Activated T-cell treated with anti-CD3 and anti-CD28 coated beads for 48 hours (primary cell): ENCODE data around the gene PPFIA4.
"Not testable (repeated sequence)": the region's sequence is repeated elsewhere in the genome, so short reads cannot be mapped to it uniquely, and the experiment has no call there.

Experiments
- DNase-seq: peaks from one replicate; pipeline ENCODE4 v3.0.0-alpha.2; 2020; ENCODE audit warnings: low read depth

PPFIA4 gene

GRCh38 chr1:203026031-203026665 is at the start of gene PPFIA4:
TSS of gene PPFIA4 (plus strand) at chr1:203026491. CDS start at chr1:203039009, 12,518 bp downstream.
- DNase-seq, result peak; percentile 95

DNA sequence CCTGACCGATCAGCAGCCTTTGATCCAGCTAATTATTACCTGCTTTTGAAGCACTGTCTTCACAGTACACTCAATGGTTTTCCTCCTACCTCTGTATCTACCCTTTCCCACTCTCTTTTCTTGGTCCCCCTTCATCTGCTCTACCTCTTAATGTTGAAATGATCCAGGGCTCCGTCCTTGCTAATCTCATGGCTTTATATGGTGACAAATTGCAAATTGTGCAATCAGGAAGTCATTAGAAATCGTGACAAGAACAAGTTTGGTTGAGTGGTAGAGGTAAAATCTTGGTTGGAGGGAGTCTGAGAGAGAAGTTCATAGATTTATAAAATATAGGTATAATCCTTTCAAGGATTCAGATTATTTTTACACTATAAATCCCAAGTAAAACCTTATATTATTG is 49.7 kb upstream of the PPFIA4 start:
- no peak for DNase-seq

- DNase-seq, result no peak
These were observed 46.8 kb upstream of the PPFIA4 start for GRCh38 chr1:202979459-202979858.

DNA sequence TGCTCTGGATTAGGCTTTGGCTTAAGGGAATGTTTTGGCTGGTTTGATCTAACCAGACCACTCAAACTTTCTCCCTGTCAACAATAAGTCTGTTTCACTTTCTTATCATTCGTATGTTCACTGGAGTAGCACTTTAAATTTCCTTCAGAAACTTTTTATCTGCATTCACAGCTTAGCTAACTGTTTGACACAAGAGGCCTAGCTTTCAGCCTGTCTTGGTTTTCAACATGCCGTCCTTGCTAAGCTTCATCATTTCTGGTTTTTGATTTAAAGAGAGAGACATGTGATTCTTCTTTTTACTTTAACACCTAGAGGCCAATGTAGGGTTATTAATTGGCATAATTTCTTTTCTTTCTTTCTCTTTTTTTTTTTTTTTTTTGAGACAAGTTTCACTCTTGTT is 44.4 kb upstream of the PPFIA4 start:
- no peak for DNase-seq

- no peak for DNase-seq
These were observed 43.4 kb upstream of the PPFIA4 start for GRCh38 chr1:202982715-202983430.

DNA sequence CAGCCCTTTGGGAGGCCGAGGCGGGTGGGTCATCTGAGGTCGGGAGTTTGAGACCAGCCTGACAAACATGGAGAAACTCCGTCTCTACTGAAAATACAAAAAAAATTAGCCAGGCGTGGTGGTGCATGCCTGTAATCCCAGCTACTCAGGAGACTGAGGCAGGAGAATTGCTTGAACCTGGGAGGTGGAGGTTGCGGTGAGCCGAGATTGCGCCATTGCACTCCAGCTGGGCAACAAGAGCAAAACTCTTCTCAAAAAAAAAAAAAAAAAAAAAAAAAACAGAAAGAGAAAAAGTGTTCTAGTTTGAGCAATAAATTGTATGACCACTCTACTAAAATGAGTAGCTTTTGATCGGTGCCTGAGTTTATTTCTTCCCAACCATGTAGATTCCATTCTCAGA is 40.2 kb upstream of the PPFIA4 start:
- DNase-seq, result not testable (repeated sequence)

- DNase-seq, result no peak
These were observed 39.0 kb upstream of the PPFIA4 start for GRCh38 chr1:202987255-202987654.

DNA sequence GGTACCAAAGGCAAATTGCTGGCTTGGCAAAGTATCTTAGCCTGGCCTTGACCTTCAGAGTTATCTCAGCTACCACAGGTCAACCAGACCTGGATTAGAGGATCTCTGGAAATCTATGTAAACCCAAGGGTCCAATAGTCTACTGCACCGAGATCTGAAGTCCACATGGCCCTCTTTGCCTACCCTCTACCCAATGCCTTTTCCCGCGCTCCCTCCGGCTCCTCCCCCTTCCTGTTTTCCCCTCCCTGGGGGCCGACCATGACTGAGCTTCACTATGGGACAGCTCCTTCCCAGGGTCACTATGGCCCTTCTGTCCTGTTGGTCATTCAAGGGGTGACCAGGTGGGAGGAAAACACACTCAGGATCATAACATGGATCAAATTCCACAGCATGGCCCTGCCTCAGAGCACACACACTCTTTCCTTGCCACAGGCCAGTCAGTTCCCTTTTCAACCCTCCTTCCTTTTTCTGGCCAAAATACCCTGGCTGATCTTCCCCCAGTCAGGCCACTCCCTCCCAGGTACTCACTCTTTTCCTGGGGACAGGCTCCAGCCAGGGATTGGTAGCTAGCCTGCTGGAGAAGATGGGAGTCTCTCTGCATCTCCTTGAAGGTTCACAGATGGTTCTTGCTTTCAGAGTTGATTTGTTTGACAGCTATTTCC is 38.2 kb upstream of the PPFIA4 start:
- DNase-seq, result no peak

DNA sequence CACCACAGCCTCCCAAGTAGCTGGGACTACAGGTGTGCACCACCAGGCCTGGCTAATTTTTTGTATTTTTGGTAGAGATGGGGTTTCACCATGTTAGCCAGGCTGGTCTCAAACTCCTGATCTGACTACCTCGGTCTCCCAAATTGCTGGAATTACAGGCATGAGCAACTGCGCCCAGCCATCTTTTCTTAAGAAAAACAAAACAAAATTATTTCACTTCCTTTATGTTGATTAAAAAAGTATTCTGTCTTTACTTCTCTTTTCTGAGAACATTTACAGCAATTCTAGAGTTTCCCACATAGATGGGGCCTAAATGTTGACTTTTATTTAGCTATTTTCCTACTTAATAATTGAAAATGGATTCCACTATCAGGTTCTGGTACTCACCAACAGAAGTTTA is 36.4 kb upstream of the PPFIA4 start:
- DNase-seq, result no peak

DNA sequence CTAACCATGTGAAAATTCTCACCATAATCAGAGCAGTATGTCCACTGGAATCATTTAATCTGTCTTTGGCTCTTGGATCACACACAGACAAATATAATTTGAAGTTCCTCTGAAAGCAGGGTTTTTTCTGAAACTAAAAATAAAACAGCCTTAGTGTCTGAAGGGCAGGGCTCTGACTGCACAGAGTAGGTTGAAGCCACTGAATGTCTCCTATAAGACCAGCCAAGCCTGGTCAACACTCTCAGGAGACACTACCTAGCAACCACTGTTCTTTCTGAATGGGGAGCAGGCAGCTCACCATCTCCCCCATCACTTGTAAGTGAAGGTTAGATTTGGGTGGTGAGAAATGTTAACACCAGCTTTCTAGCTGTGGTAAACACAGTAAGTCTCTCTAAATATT is 35.2 kb upstream of the PPFIA4 start:
- no peak for DNase-seq

GRCh38 chr1:202994756-202995155 is 31.5 kb upstream of the PPFIA4 start:
- DNase-seq, result no peak

DNA sequence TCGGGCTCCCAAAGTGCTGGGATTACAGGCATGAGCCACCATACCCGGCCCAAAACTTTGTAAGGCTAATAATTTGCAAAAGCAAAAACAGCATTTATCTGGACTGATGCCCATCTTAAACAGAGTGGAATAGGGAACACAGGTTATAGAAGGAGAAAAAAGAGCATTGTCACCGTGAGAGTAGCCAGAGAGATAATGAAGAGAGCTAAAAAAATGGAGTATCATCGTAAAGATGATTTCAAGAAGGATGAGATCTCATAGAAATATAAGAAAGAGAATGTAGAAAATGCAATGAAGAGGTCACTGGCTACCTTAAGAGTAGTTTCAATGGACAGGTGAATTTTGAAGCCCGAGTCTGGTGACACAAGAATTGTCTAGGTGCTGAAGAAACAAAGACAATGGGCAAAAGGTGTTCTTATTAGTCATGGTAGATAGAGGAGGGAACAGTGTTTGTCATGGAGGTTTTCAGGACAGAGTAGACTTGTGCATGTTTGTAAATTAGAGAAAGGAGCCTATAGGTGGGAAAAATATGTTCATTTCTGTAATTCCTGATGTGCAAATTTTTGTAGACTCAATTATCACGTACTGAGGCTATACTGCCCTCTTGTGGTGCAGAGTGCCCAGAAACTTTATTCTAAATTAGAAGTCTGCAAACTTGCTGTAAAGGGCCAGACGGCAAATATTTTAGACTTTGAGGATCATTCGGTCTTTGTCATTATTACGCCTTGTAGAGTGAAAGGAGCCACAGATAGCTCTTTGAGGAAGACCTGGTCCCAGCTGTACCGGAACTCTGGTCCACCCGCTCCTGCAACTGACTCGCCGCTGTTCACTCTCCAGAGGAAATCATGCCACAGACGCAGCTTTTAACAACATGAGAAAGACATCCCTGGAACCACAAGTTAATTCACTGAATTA is 27.2 kb upstream of the PPFIA4 start:
- DNase-seq, result peak; percentile 30

DNA sequence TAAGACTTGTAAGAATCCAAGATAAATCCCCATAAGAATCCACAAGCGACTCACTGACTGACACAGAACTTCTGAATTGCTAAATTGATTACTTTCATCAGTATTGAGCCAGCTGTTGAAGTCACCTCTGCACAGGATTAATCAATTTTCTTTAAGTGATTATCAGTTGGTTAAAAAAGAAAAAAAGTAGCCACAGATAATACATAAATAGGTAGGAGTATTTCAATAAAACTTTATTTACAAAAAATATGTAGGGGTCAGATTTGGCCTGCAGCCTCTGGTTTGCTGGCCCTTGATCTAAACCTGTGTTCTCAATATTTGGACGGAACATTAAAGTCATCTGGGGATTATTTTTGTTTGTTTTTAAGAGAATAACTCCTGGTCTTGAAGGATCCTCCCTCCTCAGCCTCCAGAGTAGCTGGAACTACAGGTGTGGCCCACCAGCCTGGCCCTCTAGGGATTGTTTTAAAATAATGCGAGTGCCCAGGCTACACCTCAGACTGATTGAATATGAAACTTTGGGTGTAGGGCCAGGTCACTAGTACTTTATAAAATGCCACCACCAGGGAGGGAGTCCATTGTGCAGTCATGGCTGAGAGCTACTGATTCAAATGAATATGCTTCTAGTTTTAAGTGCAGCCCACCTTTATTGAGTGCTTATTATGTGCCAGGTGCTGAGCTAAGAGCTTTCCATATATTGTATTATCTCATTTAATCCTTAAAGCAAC is 25.9 kb upstream of the PPFIA4 start:
- DNase-seq, result no peak

- no peak for DNase-seq
These were observed 24.3 kb upstream of the PPFIA4 start for GRCh38 chr1:203001986-203002385.

- no peak for DNase-seq
These were observed 23.3 kb upstream of the PPFIA4 start for GRCh38 chr1:203002951-203003350.

DNA sequence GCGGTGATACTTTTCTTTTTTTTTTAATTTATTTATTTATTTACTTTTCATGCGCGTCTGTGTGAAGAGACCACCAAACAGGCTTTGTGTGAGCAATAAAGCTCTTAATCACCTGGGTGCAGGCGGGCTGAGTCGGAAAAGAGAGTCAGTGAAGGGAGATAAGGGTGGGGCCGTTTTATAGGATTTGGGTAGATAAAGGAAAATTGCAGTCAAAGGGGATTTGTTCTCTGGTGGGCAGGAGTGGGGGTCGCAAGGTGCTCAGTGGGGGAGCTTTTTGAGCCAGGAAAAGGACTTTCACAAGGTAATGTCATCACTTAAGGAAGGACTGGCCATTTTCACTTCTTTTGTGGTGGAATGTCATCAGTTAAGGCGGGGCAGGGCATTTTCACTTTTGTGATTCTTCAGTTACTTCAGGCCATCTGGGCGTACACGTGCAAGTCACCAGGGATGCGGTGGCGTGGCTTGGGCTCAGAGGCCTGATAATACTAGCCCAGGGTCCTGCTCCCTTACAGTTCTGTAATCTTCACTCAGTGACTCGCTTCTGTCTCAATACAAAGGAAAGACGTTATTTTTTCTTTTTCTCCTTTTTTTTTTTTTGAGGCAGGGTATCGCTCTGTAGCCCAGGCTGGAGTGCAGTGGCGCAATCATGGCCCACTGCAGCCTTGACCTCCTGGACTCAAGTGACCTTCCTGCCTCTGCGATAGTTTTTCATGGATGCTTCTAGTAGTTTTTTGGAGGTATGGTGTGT is 20.7 kb upstream of the PPFIA4 start:
- not testable (repeated sequence) for DNase-seq

GRCh38 chr1:203006948-203007871 is 19.1 kb upstream of the PPFIA4 start, which contains the start of gene TMEM183A:
TSS of gene TMEM183A (plus strand) at chr1:203007374. CDS start at chr1:203007466, 92 bp downstream.
- DNase-seq, result peak; percentile 93

GRCh38 chr1:203009185-203009584 is 17.1 kb upstream of the PPFIA4 start:
- no peak for DNase-seq

DNA sequence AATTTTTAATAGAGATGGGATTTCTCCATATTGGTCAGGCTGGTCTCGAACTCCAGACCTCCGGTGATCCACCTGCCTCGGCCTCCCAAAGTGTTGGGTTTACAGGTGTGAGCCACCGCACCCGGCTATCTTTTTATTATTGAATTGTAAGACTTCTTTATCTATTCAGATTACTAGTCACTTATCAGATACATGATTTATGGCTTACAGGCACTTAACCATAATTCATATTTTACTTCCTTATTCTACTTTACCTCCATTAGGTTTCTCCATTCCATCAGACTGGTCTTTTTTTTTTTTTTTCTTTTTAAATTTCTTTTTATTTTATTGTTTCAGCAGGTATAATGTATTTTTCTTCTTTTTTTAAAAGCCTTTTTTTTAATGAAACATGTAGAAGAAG is 14.7 kb upstream of the PPFIA4 start:
- no peak for DNase-seq

GRCh38 chr1:203017061-203017460 is 9.2 kb upstream of the PPFIA4 start:
- DNase-seq, result no peak
